HepG2 (cell line): Measurements from ENCODE around the gene PLIN4. TPM values are rescaled to one million over a fixed set of nuclear protein-coding genes. Genes with fewer than 3 reads are reported as not detected.

Source experiments
- CEBPG ChIP-seq: IDR thresholded peaks from 2 replicates; pipeline ENCODE4 v1.6.1; 2016
- EED ChIP-seq: sonication (generic); formaldehyde crosslinking; IDR thresholded peaks from 2 replicates; pipeline ENCODE4 v1.5.0; 2020; ENCODE audit warnings: mild to moderate bottlenecking, missing genetic modification reagents
- FLYWCH1 ChIP-seq: sonication (generic); formaldehyde crosslinking; IDR thresholded peaks from 2 replicates; pipeline ENCODE4 v1.8.1; 2023; ENCODE audit warnings: mild to moderate bottlenecking, missing genetic modification reagents
- KMT2B ChIP-seq: IDR thresholded peaks from 2 replicates; pipeline ENCODE4 v1.6.1; 2016; ENCODE audit warnings: missing genetic modification reagents, missing compliant biosample characterization
- MIER2 ChIP-seq: IDR thresholded peaks from 2 replicates; pipeline ENCODE4 v1.6.1; 2016; ENCODE audit warnings: missing biosample characterization, missing genetic modification reagents
- NFAT5 ChIP-seq: sonication (generic); formaldehyde crosslinking; IDR thresholded peaks from 2 replicates; pipeline ENCODE4 v1.4.0; 2020; ENCODE audit warnings: missing genetic modification reagents
- NFYB ChIP-seq: sonication (generic); formaldehyde crosslinking; IDR thresholded peaks from 2 replicates; pipeline ENCODE4 v1.4.0; 2020; ENCODE audit warnings: missing genetic modification reagents
- NKX3-1 ChIP-seq: sonication (generic); formaldehyde crosslinking; IDR thresholded peaks from 2 replicates; pipeline ENCODE4 v1.5.0; 2020; ENCODE audit warnings: missing genetic modification reagents
- SATB2 ChIP-seq: sonication (generic); formaldehyde crosslinking; IDR thresholded peaks from 2 replicates; pipeline ENCODE4 v1.5.0; 2020; ENCODE audit warnings: missing genetic modification reagents
- SOX13 ChIP-seq, 3 experiments: fragments of 450-650 bp in 1 of 3; sonication (generic) in 1 of 3; formaldehyde crosslinking in 1 of 3; IDR thresholded peaks in 2 of 3; conservative IDR thresholded peaks in 1 of 3; 2 replicates each; pipeline versions ENCODE4 v1.5.0 to v1.6.1; 2016 to 2020; ENCODE audit warnings: antibody characterized with exemption in 1 of 3, mild to moderate bottlenecking in 1 of 3, missing compliant biosample characterization in 1 of 3, missing genetic modification reagents in 1 of 3, moderate library complexity in 1 of 3
- TBX3 ChIP-seq: fragments of 450-650 bp; IDR thresholded peaks from 2 replicates; pipeline ENCODE4 v1.6.1; 2017; ENCODE audit warnings: antibody characterized with exemption, mild to moderate bottlenecking, inconsistent platforms, borderline replicate concordance
- ZBTB38 ChIP-seq: sonication (generic); formaldehyde crosslinking; IDR thresholded peaks from 2 replicates; pipeline ENCODE4 v1.5.1; 2020; ENCODE audit warnings: mild to moderate bottlenecking, missing genetic modification reagents
- ZKSCAN8 ChIP-seq: IDR thresholded peaks from 2 replicates; pipeline ENCODE4 v1.6.1; 2016; ENCODE audit warnings: borderline replicate concordance, missing genetic modification reagents, missing compliant biosample characterization
- ZNF17 ChIP-seq: sonication (generic); formaldehyde crosslinking; IDR thresholded peaks from 2 replicates; pipeline ENCODE4 v1.5.0; 2020; ENCODE audit warnings: mild to moderate bottlenecking, missing genetic modification reagents
- ZNF501 ChIP-seq: sonication (generic); formaldehyde crosslinking; IDR thresholded peaks from 2 replicates; pipeline ENCODE4 v1.5.1; 2020; ENCODE audit warnings: mild to moderate bottlenecking, moderate library complexity, missing genetic modification reagents
- ZNF562 ChIP-seq: sonication (generic); formaldehyde crosslinking; IDR thresholded peaks from 2 replicates; pipeline ENCODE4 v1.8.0; 2022; ENCODE audit warnings: missing genetic modification reagents, borderline replicate concordance
- ZNF687 ChIP-seq: sonication (generic); formaldehyde crosslinking; IDR thresholded peaks from 2 replicates; pipeline ENCODE4 v1.5.1; 2020; ENCODE audit warnings: mild to moderate bottlenecking, missing genetic modification reagents, moderate library complexity
- ZNF782 ChIP-seq: sonication (generic); formaldehyde crosslinking; IDR thresholded peaks from 2 replicates; pipeline ENCODE4 v1.4.0; 2020; ENCODE audit warnings: missing genetic modification reagents, mild to moderate bottlenecking, borderline replicate concordance
- polyA plus RNA-seq, 8 experiments: library from polyadenylated mRNA; depleted of rRNA in 3 of 8; stranded (reverse) in 7 of 8; unstranded in 1 of 8; fragments of >200 nt; fragmentation: Illumina TruSeq in 4 of 8; extraction: Trizol in 4 of 8; gene quantifications; 2 replicates each; pipeline versions ENCODE4 v1.2.1 to v1.2.3, GENCODE V29; 2011 to 2016; ENCODE audit warnings: low read depth in 4 of 8, missing spikeins in 1 of 8, mixed read lengths in 1 of 8; ENCODE audit not compliant: insufficient read depth in 1 of 8
- total RNA-seq, 5 experiments: library from RNA; depleted of rRNA; stranded (reverse); fragments of >200 nt; fragmentation: Illumina TruSeq; extraction: Trizol; gene quantifications; 2 replicates each; pipeline ENCODE4 v1.2.3, GENCODE V29; 2016; ENCODE audit warnings: low read depth in 1 of 5
- TF ChIP-seq, protein P1 (sequence below): sonication (generic); formaldehyde crosslinking; IDR thresholded peaks from 2 replicates; pipeline ENCODE4 v1.8.0; 2022; ENCODE audit warnings: mild to moderate bottlenecking, missing genetic modification reagents, borderline replicate concordance

Gene PLIN4
- total and polyA plus RNA-seq, 2 of the 13 experiments (the other 11 are each of a cell fraction or from before 2014, with no cell fraction given) = 1.1 to 1.3 TPM

DNA sequence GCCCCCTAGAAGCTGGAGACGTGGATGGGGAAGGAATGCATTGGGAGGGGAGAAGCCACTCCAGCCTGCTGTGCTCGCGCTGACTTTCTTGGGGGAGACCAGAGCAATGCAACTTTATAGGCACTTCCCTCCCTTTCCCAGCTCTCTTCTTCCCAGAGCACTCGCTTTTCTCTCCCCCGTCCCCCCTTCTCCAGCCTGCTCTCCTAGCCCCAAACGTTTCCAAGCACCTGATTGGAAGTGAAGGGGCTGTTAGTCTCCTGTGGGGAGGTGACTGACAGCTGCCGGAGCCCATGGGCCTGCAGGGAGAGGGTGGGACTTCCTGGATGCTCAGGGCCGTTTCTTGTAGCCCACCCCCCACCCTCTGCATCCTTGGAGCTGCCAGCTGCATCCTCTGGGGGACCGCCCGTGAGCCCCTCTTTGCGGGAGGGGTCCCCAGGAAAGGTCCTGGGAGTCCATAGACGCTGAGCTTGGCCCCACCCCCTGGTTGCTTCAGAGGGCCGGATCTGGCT lies 43.7 kb downstream of the PLIN4 start (continued):
- TF ChIP-seq ZNF687 (CRISPR knock-in tag) (peak; percentile 24; the same call in 1 of the 2 replicates), TBX3 (no peak), KMT2B (CRISPR knock-in tag) (no peak), NFYB (CRISPR knock-in tag) (peak; percentile 88), ZKSCAN8 (CRISPR knock-in tag) (no peak), SOX13 (IDR thresholded peaks at IDR 0.05) (no peak), SOX13 (CRISPR knock-in tag; conservative IDR thresholded peaks at IDR 0.05 in 1 of 2, IDR thresholded peaks at IDR 0.05 in 1 of 2) (no peak), NKX3-1 (no peak), ZNF17 (CRISPR knock-in tag) (no peak), FLYWCH1 (CRISPR knock-in tag) (no peak), ZNF782 (CRISPR knock-in tag) (no peak), CEBPG (CRISPR knock-in tag) (no peak), ZBTB38 (CRISPR knock-in tag) (0 out of 2 replicates have a peak, but pooled peaks have one; percentile 44), ZNF501 (CRISPR knock-in tag) (no peak), SATB2 (no peak), MIER2 (CRISPR knock-in tag) (no peak), ZNF562 (no peak), EED (CRISPR knock-in tag) (no peak), NFAT5 (no peak)
- TF ChIP-seq, protein P1, sequence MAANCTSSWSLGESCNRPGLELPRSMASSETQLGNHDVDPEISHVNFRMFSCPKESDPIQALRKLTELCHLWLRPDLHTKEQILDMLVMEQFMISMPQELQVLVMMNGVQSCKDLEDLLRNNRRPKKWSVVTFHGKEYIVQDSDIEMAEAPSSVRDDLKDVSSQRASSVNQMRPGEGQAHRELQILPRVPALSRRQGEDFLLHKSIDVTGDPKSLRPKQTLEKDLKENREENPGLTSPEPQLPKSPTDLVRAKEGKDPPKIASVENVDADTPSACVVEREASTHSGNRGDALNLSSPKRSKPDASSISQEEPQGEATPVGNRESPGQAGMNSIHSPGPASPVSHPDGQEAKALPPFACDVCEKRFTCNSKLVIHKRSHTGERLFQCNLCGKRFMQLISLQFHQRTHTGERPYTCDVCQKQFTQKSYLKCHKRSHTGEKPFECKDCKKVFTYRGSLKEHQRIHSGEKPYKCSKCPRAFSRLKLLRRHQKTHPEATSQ (CRISPR knock-in tag) = no peak
